NT2/D1 (cell line): ENCODE measurements around the gene C11orf54.
"Not testable (repeated sequence)": the region's sequence is repeated elsewhere in the genome, so short reads cannot be mapped to it uniquely, and the experiment has no call there.

Experiments
- DNase-seq: peaks from one replicate; pipeline ENCODE4 v3.0.0-alpha.2; 2011; ENCODE audit warnings: low read depth, low spot score
- H3K27me3 ChIP-seq: 2 replicates; pipeline ENCODE4 v1.6.0; 2011; ENCODE audit warnings: mild to moderate bottlenecking; ENCODE audit not compliant: insufficient read length, insufficient read depth
- H3K36me3 ChIP-seq: 2 replicates; pipeline ENCODE4 v1.6.1; 2011; ENCODE audit warnings: mild to moderate bottlenecking, low read length, mixed read lengths; ENCODE audit not compliant: insufficient read depth, insufficient read length
- H3K4me1 ChIP-seq: 2 replicates; pipeline ENCODE4 v1.5.1; 2011; ENCODE audit not compliant: insufficient read depth, insufficient read length
- H3K4me3 ChIP-seq: 2 replicates; pipeline ENCODE4 v1.5.1; 2011; ENCODE audit warnings: low read depth; ENCODE audit not compliant: insufficient read length
- H3K9ac ChIP-seq: 2 replicates; pipeline ENCODE4 v1.6.0; 2011; ENCODE audit warnings: low read depth; ENCODE audit not compliant: insufficient read length
- H3K9me3 ChIP-seq: 2 replicates; pipeline ENCODE4 v1.5.1; 2011; ENCODE audit warnings: mild to moderate bottlenecking, low read length; ENCODE audit not compliant: insufficient read depth
- SUZ12 ChIP-seq: IDR thresholded peaks from 2 replicates; pipeline ENCODE4 v1.6.1; 2011; ENCODE audit not compliant: insufficient read length, insufficient read depth; ENCODE audit errors: extremely low read depth
- YY1 ChIP-seq: IDR thresholded peaks from 2 replicates; pipeline ENCODE4 v1.6.1; 2011; ENCODE audit not compliant: insufficient read length, insufficient read depth
- ZNF274 ChIP-seq: IDR thresholded peaks from 2 replicates; pipeline ENCODE4 v1.6.1; 2011; ENCODE audit warnings: mild to moderate bottlenecking, low read depth, low read length

C11orf54 gene

GRCh38 chr11:93757924-93758865 is 16.7 kb downstream of the C11orf54 start:
- no peak overlapping the region for H3K9ac ChIP-seq
- no peaks in the 10 kb centered on the region for H3K27me3 ChIP-seq
- TF ChIP-seq SUZ12: no peak
- no peak for TF ChIP-seq ZNF274
- no peak for TF ChIP-seq YY1

GRCh38 chr11:93759123-93759522 is 17.7 kb downstream of the C11orf54 start:
- not testable (repeated sequence) for DNase-seq, H3K9ac ChIP-seq, H3K9me3 ChIP-seq, H3K27me3 ChIP-seq, H3K4me3 ChIP-seq, H3K4me1 ChIP-seq
- peaks cover 15% of the 10 kb centered on the region for H3K36me3 ChIP-seq

More at GRCh38 chr11:93757924-93758865, 16.7 kb downstream of the C11orf54 start:
- Histone ChIP-seq H3K4me1 (no peaks in the 10 kb centered on the region), H3K4me3 (no peak overlapping the region), H3K9me3 (no peaks in the 10 kb centered on the region), H3K36me3 (peaks cover 15% of the 10 kb centered on the region)
- no peak for DNase-seq

- Histone ChIP-seq H3K9me3 (no peaks in the 10 kb centered on the region), H3K4me1 (no peaks in the 10 kb centered on the region), H3K27me3 (no peaks in the 10 kb centered on the region), H3K36me3 (peaks cover 15% of the 10 kb centered on the region), H3K4me3 (no peak overlapping the region), H3K9ac (no peak overlapping the region)
- DNase-seq: no peak
- TF ChIP-seq YY1: no peak
- no peak for TF ChIP-seq SUZ12
- TF ChIP-seq ZNF274: no peak
These were observed 20.4 kb downstream of the C11orf54 start for GRCh38 chr11:93761910-93762309.

- no peak for DNase-seq
- Histone ChIP-seq H3K9ac (no peak overlapping the region), H3K4me3 (no peak overlapping the region), H3K4me1 (no peaks in the 10 kb centered on the region), H3K27me3 (no peaks in the 10 kb centered on the region), H3K36me3 (peaks cover 2% of the 10 kb centered on the region), H3K9me3 (no peaks in the 10 kb centered on the region)
- TF ChIP-seq ZNF274 (no peak), YY1 (no peak), SUZ12 (no peak)
These were observed 24.1 kb downstream of the C11orf54 start for GRCh38 chr11:93765551-93765950.

GRCh38 chr11:93766504-93766903 is 25.0 kb downstream of the C11orf54 start:
- DNase-seq: no peak
- Histone ChIP-seq H3K9ac (no peak overlapping the region), H3K4me1 (no peaks in the 10 kb centered on the region), H3K27me3 (no peaks in the 10 kb centered on the region), H3K36me3 (no peaks in the 10 kb centered on the region), H3K9me3 (no peaks in the 10 kb centered on the region), H3K4me3 (no peak overlapping the region)
- TF ChIP-seq ZNF274 (no peak), SUZ12 (no peak)

- H3K36me3 ChIP-seq: no peaks in the 10 kb centered on the region
- TF ChIP-seq YY1 (no peak), SUZ12 (no peak), ZNF274 (no peak)
- no peaks in the 10 kb centered on the region for H3K27me3 ChIP-seq
- no peak overlapping the region for H3K4me3 ChIP-seq
- H3K9ac ChIP-seq: no peak overlapping the region
- H3K9me3 ChIP-seq: no peaks in the 10 kb centered on the region
- DNase-seq: no peak
- no peaks in the 10 kb centered on the region for H3K4me1 ChIP-seq
These were observed 25.5 kb downstream of the C11orf54 start for GRCh38 chr11:93767018-93767417.

- Histone ChIP-seq H3K4me3 (no peak overlapping the region), H3K9me3 (no peaks in the 10 kb centered on the region; the same call in 1 of the 2 replicates), H3K9ac (no peak overlapping the region), H3K27me3 (no peaks in the 10 kb centered on the region), H3K36me3 (no peaks in the 10 kb centered on the region), H3K4me1 (no peaks in the 10 kb centered on the region)
- no peak for DNase-seq
- TF ChIP-seq ZNF274 (no peak), YY1 (no peak), SUZ12 (no peak)
These were observed 28.7 kb downstream of the C11orf54 start for GRCh38 chr11:93770160-93770559.
